ENCODE measurements around the gene ZNF830.
A peak's percentile ranks its signal among the peaks of the same experiment; 100 is the strongest.

The ZNF830 gene

DNA sequence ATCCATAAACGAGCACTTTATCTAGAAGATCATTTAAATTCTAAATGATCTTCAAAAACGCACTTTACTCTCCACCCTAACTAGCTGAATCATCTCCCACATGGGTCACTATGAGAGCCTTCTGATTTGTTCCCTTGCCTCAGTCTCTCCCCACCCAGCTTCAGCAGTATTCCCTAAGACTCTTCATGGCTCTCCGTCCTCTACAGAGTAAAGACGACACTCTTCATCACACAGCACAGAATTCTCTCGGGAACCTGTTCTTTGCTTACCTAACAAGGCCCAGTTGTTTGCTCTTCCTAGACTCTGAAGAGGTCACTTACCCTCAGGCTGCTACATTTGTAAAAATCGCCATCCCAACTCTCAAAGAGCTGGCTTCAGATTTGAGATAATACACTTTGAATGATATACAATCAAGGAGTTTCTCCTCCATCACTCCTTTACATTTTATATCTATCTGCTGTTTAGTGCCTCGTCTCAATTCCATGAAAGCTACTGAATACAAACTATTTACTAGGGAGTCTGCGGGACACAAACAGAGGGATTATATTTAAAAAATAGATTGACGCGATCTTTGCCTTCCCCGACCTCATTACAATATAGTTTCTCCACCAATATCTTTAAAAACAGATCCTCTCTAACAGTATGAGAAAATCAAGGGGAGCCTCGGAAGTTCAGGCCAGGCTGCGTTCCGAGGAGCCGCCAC lies 18.5 kb downstream of the ZNF830 start:
- peak overlapping the region; percentile 90 to 96 for H3K4me3 Mint-ChIP-seq
- no peaks in the 10 kb centered on the region for H3K9me3 Mint-ChIP-seq
- H3K36me3 Mint-ChIP-seq (ENCODE audit: insufficient read depth) = peaks cover 20% of the 10 kb centered on the region
- peaks cover 27 to 37% of the 10 kb centered on the region in 2 donors for H3K4me1 Mint-ChIP-seq (ENCODE audit: low read depth in 2 of 2)
- DNase-seq = no peak
- no peaks in the 10 kb centered on the region for H3K27me3 Mint-ChIP-seq
- H3K27ac Mint-ChIP-seq = peak overlapping the region; percentile 93 to 97
- ATAC-seq (replicated peaks) = no peak

DNA sequence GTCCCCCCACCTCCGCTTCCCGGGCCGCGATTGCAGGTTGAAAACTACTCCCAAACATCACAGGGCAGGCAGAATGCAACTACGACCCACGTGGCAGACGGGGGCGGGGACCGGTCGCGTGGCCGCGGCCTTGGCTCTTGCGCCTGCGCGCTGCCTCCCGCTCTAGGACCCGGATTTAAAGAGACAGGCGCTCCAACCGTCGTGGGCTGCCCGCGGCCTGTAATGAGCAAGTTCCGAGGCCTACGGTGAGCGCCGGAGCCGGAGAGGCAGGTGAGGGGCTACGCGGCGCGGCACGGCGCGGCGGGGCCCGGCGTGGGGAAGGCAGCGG lies 19.0 kb downstream of the ZNF830 start, which contains the start of gene LIG3:
LIG3 (plus strand) TSS at position 160 of the 328 bp plus-strand sequence. CDS start 2,494 bp downstream, outside the sequence.
- Mint-ChIP-seq H3K4me1 (ENCODE audit: low read depth in 2 of 2) (peaks cover 29 to 40% of the 10 kb centered on the region in 2 donors), H3K27me3 (no peaks in the 10 kb centered on the region), H3K4me3 (peak within 1 kb of the TSS; percentile 90 to 96), H3K27ac (peak within 1 kb of the TSS; percentile 93 to 97), H3K9me3 (no peaks in the 10 kb centered on the region), H3K36me3 (ENCODE audit: insufficient read depth) (peaks cover 20% of the 10 kb centered on the region)
- peak; percentile 87 to 92 (median 88) for DNase-seq
- peak; percentile 80 for ATAC-seq (replicated peaks)

DNA sequence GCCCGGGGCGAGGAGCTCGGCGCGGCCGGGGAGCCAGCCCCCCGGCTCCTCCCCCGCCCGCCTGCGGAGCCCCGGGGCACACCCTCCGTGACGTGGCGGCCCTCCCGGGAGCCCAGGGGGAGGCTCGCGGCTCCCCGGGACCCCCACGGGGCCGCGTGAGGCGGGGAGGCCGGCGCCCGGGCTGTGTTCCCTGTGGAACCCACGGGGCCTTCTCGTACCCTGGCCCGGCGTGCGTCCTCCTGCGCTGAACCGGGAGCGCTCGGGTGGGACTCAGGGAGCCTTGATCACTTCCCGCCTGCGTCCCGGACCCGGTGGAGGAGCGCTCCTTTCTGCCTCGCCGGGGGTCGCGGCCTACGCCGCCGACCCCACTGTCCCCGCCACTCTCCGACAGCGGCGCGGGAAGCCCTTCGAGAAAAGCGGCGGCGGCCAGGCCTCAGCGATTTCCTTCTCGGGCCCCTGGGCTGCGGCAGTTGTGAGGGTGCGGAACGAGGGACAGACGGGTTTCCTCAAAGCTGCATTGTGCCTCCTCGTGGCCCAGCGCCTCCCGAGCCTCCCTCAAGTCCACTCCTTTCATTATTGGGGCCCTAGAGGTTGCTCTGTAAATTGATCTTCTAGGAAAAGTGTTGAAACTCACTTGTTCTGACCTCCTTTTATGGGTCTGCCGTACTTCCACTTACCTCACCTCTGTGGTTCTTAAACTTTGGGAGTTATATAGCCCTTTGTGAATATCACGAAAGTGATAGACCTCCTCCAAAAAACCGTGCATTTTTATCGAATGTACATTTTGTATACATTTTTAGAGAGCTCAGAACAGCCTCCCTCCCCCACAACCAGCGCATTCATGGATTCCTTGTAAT lies 19.6 kb downstream of the ZNF830 start:
- Mint-ChIP-seq H3K4me1 (ENCODE audit: low read depth in 2 of 2) (peaks cover 29 to 42% of the 10 kb centered on the region in 2 donors), H3K4me3 (peak overlapping the region; percentile 90 to 96), H3K27ac (peak overlapping the region; percentile 93 to 97), H3K27me3 (no peaks in the 10 kb centered on the region), H3K9me3 (no peaks in the 10 kb centered on the region), H3K36me3 (ENCODE audit: insufficient read depth) (peaks cover 20% of the 10 kb centered on the region)
- DNase-seq (peak; percentile 61 to 66 (median 62)), ATAC-seq (replicated peaks) (peak; percentile 81)

- DNase-seq = no peak
These were observed 20.4 kb downstream of the ZNF830 start for GRCh38 chr17:34981538-34982241.

GRCh38 chr17:34987232-34987631 lies 25.9 kb downstream of the ZNF830 start:
- Mint-ChIP-seq H3K4me3 (no peak overlapping the region), H3K4me1 (ENCODE audit: low read depth in 2 of 2) (peaks cover 15 to 22% of the 10 kb centered on the region in 2 donors), H3K27ac (no peak overlapping the region), H3K9me3 (no peaks in the 10 kb centered on the region), H3K36me3 (ENCODE audit: insufficient read depth) (peaks cover 40% of the 10 kb centered on the region), H3K27me3 (no peaks in the 10 kb centered on the region)
- ATAC-seq (replicated peaks) (no peak), DNase-seq (no peak)

More at GRCh38 chr17:34981538-34982241, 20.4 kb downstream of the ZNF830 start:
- Mint-ChIP-seq H3K36me3 (ENCODE audit: insufficient read depth) (peaks cover 27% of the 10 kb centered on the region), H3K27ac (peak overlapping the region; percentile 93 to 97), H3K4me3 (peak overlapping the region; percentile 90 to 96), H3K27me3 (no peaks in the 10 kb centered on the region), H3K9me3 (no peaks in the 10 kb centered on the region), H3K4me1 (ENCODE audit: low read depth in 2 of 2) (peaks cover 31 to 42% of the 10 kb centered on the region in 2 donors)
- ATAC-seq (replicated peaks) = no peak

- ATAC-seq (replicated peaks) = no peak
- peak overlapping the region in 1 of 2 donors; percentile 75 for H3K27ac Mint-ChIP-seq
- no peaks in the 10 kb centered on the region for H3K9me3 Mint-ChIP-seq
- DNase-seq = no peak
- no peak overlapping the region for H3K4me3 Mint-ChIP-seq
- H3K27me3 Mint-ChIP-seq = no peaks in the 10 kb centered on the region
- H3K36me3 Mint-ChIP-seq (ENCODE audit: insufficient read depth) = peaks cover 35% of the 10 kb centered on the region
- peaks cover 11 to 28% of the 10 kb centered on the region in 2 donors for H3K4me1 Mint-ChIP-seq (ENCODE audit: low read depth in 2 of 2)
These were observed 27.3 kb downstream of the ZNF830 start for GRCh38 chr17:34988644-34989043.

GRCh38 chr17:34989473-34989872 lies 28.1 kb downstream of the ZNF830 start:
- H3K4me1 Mint-ChIP-seq (ENCODE audit: low read depth in 2 of 2) = peaks cover 8 to 20% of the 10 kb centered on the region in 2 donors
- no peaks in the 10 kb centered on the region for H3K9me3 Mint-ChIP-seq
- no peaks in the 10 kb centered on the region for H3K27me3 Mint-ChIP-seq
- ATAC-seq (replicated peaks) (no peak), DNase-seq (no peak)
- no peak overlapping the region for H3K4me3 Mint-ChIP-seq
- H3K36me3 Mint-ChIP-seq (ENCODE audit: insufficient read depth) = peaks cover 35% of the 10 kb centered on the region
- peak overlapping the region; percentile 58 to 75 for H3K27ac Mint-ChIP-seq

- H3K27ac Mint-ChIP-seq = peak overlapping the region in 1 of 2 donors; percentile 63
- ATAC-seq (replicated peaks) (peak; percentile 29), DNase-seq (no peak)
- no peaks in the 10 kb centered on the region for H3K9me3 Mint-ChIP-seq
- H3K4me1 Mint-ChIP-seq (ENCODE audit: low read depth in 2 of 2) = peaks cover 6 to 15% of the 10 kb centered on the region in 2 donors
- H3K36me3 Mint-ChIP-seq (ENCODE audit: insufficient read depth) = peaks cover 46% of the 10 kb centered on the region
- H3K27me3 Mint-ChIP-seq = no peaks in the 10 kb centered on the region
- no peak overlapping the region for H3K4me3 Mint-ChIP-seq
These were observed 29.6 kb downstream of the ZNF830 start for GRCh38 chr17:34990921-34991365.

DNA sequence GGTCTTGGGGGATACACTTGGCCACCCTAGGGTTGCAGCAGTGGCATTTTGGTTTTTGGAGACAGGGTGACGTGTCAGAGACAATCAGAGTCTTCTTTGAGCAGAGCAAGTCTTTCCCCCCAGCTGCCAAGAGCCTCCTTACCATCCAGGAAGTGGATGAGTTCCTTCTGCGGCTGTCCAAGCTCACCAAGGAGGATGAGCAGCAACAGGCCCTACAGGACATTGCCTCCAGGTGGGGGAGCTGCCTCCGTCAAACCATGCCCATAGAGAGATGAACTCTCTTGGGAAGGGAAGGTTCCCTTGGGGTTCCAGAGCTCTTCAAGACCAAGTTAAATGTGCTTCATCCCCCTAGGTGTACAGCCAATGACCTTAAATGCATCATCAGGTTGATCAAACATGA lies 30.3 kb downstream of the ZNF830 start:
- H3K4me3 Mint-ChIP-seq = no peak overlapping the region
- peaks cover 41% of the 10 kb centered on the region for H3K36me3 Mint-ChIP-seq (ENCODE audit: insufficient read depth)
- ATAC-seq (replicated peaks) (no peak), DNase-seq (no peak)
- H3K27me3 Mint-ChIP-seq = no peaks in the 10 kb centered on the region
- peak overlapping the region in 1 of 2 donors; percentile 63 for H3K27ac Mint-ChIP-seq
- H3K9me3 Mint-ChIP-seq = no peaks in the 10 kb centered on the region
- peaks cover 4 to 15% of the 10 kb centered on the region in 2 donors for H3K4me1 Mint-ChIP-seq (ENCODE audit: low read depth in 2 of 2)

GRCh38 chr17:34993031-34993430 lies 31.7 kb downstream of the ZNF830 start:
- no peaks in the 10 kb centered on the region for H3K9me3 Mint-ChIP-seq
- H3K27ac Mint-ChIP-seq = no peak overlapping the region
- H3K4me3 Mint-ChIP-seq = no peak overlapping the region
- H3K36me3 Mint-ChIP-seq (ENCODE audit: insufficient read depth) = peaks cover 44% of the 10 kb centered on the region
- H3K27me3 Mint-ChIP-seq = no peaks in the 10 kb centered on the region
- DNase-seq (no peak), ATAC-seq (replicated peaks) (no peak)
- H3K4me1 Mint-ChIP-seq (ENCODE audit: low read depth in 2 of 2) = peaks cover 5 to 16% of the 10 kb centered on the region in 2 donors

DNA sequence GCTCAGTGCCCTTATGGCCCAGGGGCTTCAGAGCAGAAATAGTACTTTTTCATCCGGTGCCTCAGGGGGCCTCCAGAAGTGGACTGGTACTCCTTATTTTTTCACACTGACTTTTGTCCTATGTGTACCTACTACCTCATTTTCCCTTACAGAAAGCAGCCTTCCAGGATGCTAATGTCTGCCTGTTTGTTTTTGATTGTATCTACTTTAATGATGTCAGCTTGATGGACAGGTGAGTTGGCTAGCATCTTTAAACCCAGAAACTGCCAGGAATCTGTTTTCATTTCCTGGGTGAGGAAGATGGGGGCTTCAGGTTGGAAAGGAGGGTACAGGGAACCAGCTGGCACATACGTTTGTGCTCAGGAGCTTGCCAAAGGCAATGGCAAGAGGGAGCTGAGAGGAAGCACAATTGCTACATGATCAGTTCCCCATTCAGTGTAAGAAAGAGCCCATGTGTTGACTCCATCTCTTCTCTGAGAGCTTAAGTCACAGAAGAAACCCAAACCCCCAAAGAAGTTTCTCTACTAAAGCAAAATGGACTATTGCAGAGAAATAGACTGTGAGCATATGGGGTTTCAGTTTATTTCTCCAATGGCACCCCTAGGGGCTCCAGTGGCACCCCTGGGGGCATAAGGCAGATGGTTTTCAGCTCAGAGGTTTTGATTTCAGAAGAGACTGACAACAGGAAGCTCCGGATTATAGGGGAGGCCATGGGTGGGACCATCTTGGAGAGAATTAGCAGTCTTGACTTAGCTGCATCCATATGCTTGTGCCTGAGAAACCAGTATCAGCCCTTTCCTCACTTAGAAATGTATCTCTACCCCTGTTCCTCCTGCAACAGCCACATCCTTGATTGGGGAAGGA lies 35.3 kb downstream of the ZNF830 start:
- H3K27me3 Mint-ChIP-seq = no peaks in the 10 kb centered on the region
- no peak for DNase-seq
- no peak overlapping the region for H3K4me3 Mint-ChIP-seq
- H3K36me3 Mint-ChIP-seq (ENCODE audit: insufficient read depth) = peaks cover 31% of the 10 kb centered on the region
- ATAC-seq (replicated peaks) = no peak
- peaks cover 7 to 15% of the 10 kb centered on the region in 2 donors for H3K4me1 Mint-ChIP-seq (ENCODE audit: low read depth in 2 of 2)
- H3K27ac Mint-ChIP-seq = no peak overlapping the region
- no peaks in the 10 kb centered on the region for H3K9me3 Mint-ChIP-seq

GRCh38 chr17:34997355-34997862 lies 36.1 kb downstream of the ZNF830 start:
- Mint-ChIP-seq H3K27me3 (no peaks in the 10 kb centered on the region), H3K4me3 (no peak overlapping the region), H3K9me3 (no peaks in the 10 kb centered on the region), H3K36me3 (ENCODE audit: insufficient read depth) (peaks cover 30% of the 10 kb centered on the region), H3K27ac (no peak overlapping the region), H3K4me1 (ENCODE audit: low read depth in 2 of 2) (peaks cover 7 to 14% of the 10 kb centered on the region in 2 donors)
- no peak for ATAC-seq (replicated peaks)
- no peak for DNase-seq

Data from effector memory CD8-positive, alpha-beta T cell (primary cell).